Astrocyte (in vitro differentiated cells and primary cell): ENCODE measurements around the gene IRAG1. TPM values are rescaled to one million over a fixed set of nuclear protein-coding genes. Genes with fewer than 3 reads are reported as not detected.

ENCODE experiments used
- DNase-seq: peaks from one replicate; pipeline ENCODE4 v3.0.0-alpha.2; 2010; ENCODE audit warnings: low read depth
- FAIRE-seq: peaks from 2 replicates; lab custom pipeline; 2011; peaks lifted over from hg19 to GRCh38; lab: Jason Lieb, UNC
- H2AFZ ChIP-seq: 2 replicates; pipeline ENCODE4 v1.6.0; 2012; ENCODE audit warnings: low read depth, low read length, inconsistent platforms
- H3K27ac ChIP-seq: 2 replicates; pipeline ENCODE4 v1.5.1; 2011; ENCODE audit warnings: low read depth, low read length, inconsistent platforms
- H3K27me3 ChIP-seq: 2 replicates; pipeline ENCODE4 v1.6.0; 2011; ENCODE audit warnings: low read length, inconsistent platforms; ENCODE audit not compliant: insufficient read depth
- H3K36me3 ChIP-seq: 2 replicates; pipeline ENCODE4 v1.5.1; 2011; ENCODE audit warnings: low read length, inconsistent platforms; ENCODE audit not compliant: insufficient read depth
- H3K4me1 ChIP-seq: 2 replicates; pipeline ENCODE4 v1.5.1; 2011; ENCODE audit warnings: low read length, inconsistent platforms; ENCODE audit not compliant: insufficient read depth
- H3K4me2 ChIP-seq: 2 replicates; pipeline ENCODE4 v1.6.0; 2012; ENCODE audit warnings: low read length, inconsistent platforms
- H3K4me3 ChIP-seq: 2 replicates; pipeline ENCODE4 v1.5.1; 2011; ENCODE audit warnings: low read depth, mild to moderate bottlenecking, low read length, inconsistent platforms; ENCODE audit not compliant: insufficient read depth
- H3K79me2 ChIP-seq: 2 replicates; pipeline ENCODE4 v1.6.0; 2012; ENCODE audit warnings: mild to moderate bottlenecking, low read length, inconsistent platforms; ENCODE audit not compliant: insufficient read depth
- H3K9ac ChIP-seq: 2 replicates; pipeline ENCODE4 v1.6.0; 2012; ENCODE audit warnings: mild to moderate bottlenecking, low read length, inconsistent platforms
- H3K9me3 ChIP-seq: 2 replicates; pipeline ENCODE4 v1.5.1; 2012; ENCODE audit warnings: low read depth, mild to moderate bottlenecking, low read length, inconsistent platforms; ENCODE audit not compliant: insufficient read depth
- H4K20me1 ChIP-seq: 2 replicates; pipeline ENCODE4 v1.6.0; 2012; ENCODE audit warnings: low read length, inconsistent platforms; ENCODE audit not compliant: insufficient read depth
- H3K27ac Mint-ChIP-seq: one replicate; pipeline ENCODE4 v1.8.0; 2021; ENCODE audit warnings: mild to moderate bottlenecking, mixed read lengths; ENCODE audit not compliant: unreplicated experiment
- H3K27me3 Mint-ChIP-seq: one replicate; pipeline ENCODE4 v1.8.0; 2021; ENCODE audit warnings: low read depth, mixed read lengths; ENCODE audit not compliant: unreplicated experiment
- H3K36me3 Mint-ChIP-seq: one replicate; pipeline ENCODE4 v1.8.0; 2021; ENCODE audit warnings: low read depth, mixed read lengths; ENCODE audit not compliant: unreplicated experiment
- H3K4me1 Mint-ChIP-seq: one replicate; pipeline ENCODE4 v1.8.0; 2021; ENCODE audit warnings: low read depth, mixed read lengths; ENCODE audit not compliant: unreplicated experiment
- H3K4me3 Mint-ChIP-seq: one replicate; pipeline ENCODE4 v1.8.0; 2021; ENCODE audit warnings: mild to moderate bottlenecking, moderate library complexity, mixed read lengths; ENCODE audit not compliant: unreplicated experiment
- H3K9me3 Mint-ChIP-seq: one replicate; pipeline ENCODE4 v1.8.0; 2021; ENCODE audit warnings: mild to moderate bottlenecking, mixed read lengths; ENCODE audit not compliant: unreplicated experiment
- EZH2 ChIP-seq: IDR thresholded peaks from 2 replicates; pipeline ENCODE4 v1.6.1; 2012; ENCODE audit warnings: mild to moderate bottlenecking, low read length, inconsistent platforms; ENCODE audit not compliant: insufficient read depth
- total RNA-seq: library from RNA; stranded (reverse); gene quantifications from 2 replicates; pipeline ENCODE4 v1.2.1, GENCODE V29; 2021
- TF ChIP-seq, protein P1 (sequence below): IDR thresholded peaks from 2 replicates; pipeline ENCODE4 v1.5.1; 2011; ENCODE audit warnings: low read depth, mild to moderate bottlenecking, inconsistent platforms, low read length, moderate library complexity; ENCODE audit not compliant: insufficient read depth

Gene IRAG1
- total RNA-seq, 1 donor from 2014 or later = 3.7 TPM

DNA sequence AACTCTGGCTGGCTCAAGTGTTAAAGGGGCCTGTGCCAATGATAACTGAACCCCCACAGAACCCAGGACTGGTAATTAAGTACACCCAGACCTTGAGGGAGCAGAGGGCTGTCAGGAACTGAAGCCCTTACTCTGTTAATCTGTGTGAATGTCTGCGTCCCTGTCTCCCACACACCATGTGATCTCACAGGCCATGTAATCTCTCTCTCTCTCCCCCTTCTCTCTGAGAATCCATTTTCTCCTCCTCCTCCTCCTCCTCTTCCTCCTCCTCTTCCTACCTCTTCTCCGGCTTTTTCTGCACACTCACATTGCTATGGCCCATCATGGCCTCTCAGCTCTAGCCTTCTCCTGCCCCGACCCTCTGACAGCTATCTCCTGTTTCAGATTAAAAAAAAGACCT lies 14.6 kb upstream of the IRAG1 start:
- Histone ChIP-seq H3K27ac (no peak overlapping the region), H3K36me3 (no peaks in the 10 kb centered on the region), H3K4me3 (no peak overlapping the region), H3K4me2 (no peak overlapping the region), H3K27me3 (peaks cover 7% of the 10 kb centered on the region), H3K9ac (no peak overlapping the region), H2AFZ (no peak overlapping the region), H3K9me3 (no peaks in the 10 kb centered on the region), H3K4me1 (no peaks in the 10 kb centered on the region), H3K79me2 (no peaks in the 10 kb centered on the region), H4K20me1 (no peaks in the 10 kb centered on the region)
- Mint-ChIP-seq H3K27me3 (peaks cover 11% of the 10 kb centered on the region), H3K4me1 (no peaks in the 10 kb centered on the region), H3K36me3 (no peaks in the 10 kb centered on the region), H3K4me3 (no peak overlapping the region), H3K9me3 (no peaks in the 10 kb centered on the region), H3K27ac (no peak overlapping the region)
- DNase-seq = no peak
- TF ChIP-seq, protein P1, sequence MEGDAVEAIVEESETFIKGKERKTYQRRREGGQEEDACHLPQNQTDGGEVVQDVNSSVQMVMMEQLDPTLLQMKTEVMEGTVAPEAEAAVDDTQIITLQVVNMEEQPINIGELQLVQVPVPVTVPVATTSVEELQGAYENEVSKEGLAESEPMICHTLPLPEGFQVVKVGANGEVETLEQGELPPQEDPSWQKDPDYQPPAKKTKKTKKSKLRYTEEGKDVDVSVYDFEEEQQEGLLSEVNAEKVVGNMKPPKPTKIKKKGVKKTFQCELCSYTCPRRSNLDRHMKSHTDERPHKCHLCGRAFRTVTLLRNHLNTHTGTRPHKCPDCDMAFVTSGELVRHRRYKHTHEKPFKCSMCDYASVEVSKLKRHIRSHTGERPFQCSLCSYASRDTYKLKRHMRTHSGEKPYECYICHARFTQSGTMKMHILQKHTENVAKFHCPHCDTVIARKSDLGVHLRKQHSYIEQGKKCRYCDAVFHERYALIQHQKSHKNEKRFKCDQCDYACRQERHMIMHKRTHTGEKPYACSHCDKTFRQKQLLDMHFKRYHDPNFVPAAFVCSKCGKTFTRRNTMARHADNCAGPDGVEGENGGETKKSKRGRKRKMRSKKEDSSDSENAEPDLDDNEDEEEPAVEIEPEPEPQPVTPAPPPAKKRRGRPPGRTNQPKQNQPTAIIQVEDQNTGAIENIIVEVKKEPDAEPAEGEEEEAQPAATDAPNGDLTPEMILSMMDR = no peak
- no peak for TF ChIP-seq EZH2
- FAIRE-seq = no peak

DNA sequence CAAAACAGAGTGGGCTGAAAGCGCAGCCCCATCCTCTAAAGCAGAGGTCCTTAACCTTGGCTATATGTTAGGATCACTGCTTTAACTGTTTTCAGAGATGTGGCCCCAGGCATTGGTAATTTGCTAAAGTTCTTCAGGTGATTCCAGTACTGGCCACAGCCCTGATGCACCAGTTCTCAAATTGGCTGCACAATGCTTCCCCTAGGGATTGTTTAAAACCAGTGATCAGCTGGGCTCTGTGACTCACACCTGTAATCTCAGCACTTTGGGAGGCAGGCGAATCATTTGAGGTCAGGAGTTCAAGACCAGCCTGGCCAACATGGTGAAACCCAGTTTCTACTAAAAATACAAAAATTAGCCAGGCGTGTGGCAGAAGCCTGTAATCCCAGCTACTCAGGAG lies 8.4 kb upstream of the IRAG1 start:
- Histone ChIP-seq H3K9ac (no peak overlapping the region), H3K4me3 (no peak overlapping the region), H3K36me3 (no peaks in the 10 kb centered on the region), H3K79me2 (no peaks in the 10 kb centered on the region), H3K9me3 (peaks cover 6% of the 10 kb centered on the region), H3K27me3 (no peaks in the 10 kb centered on the region), H3K27ac (no peak overlapping the region), H4K20me1 (no peaks in the 10 kb centered on the region), H3K4me2 (no peak overlapping the region), H3K4me1 (no peaks in the 10 kb centered on the region), H2AFZ (no peak overlapping the region)
- TF ChIP-seq, protein P1 = no peak
- no peak for TF ChIP-seq EZH2
- Mint-ChIP-seq H3K4me1 (no peaks in the 10 kb centered on the region), H3K36me3 (no peaks in the 10 kb centered on the region), H3K27ac (no peak overlapping the region), H3K27me3 (peaks cover 1% of the 10 kb centered on the region), H3K9me3 (peaks cover 12% of the 10 kb centered on the region), H3K4me3 (no peak overlapping the region)
- no peak for FAIRE-seq
- no peak for DNase-seq

- Histone ChIP-seq H3K4me2 (no peak overlapping the region), H3K4me1 (peaks cover 6% of the 10 kb centered on the region), H3K9ac (no peak overlapping the region), H3K36me3 (no peaks in the 10 kb centered on the region), H3K9me3 (peaks cover 6% of the 10 kb centered on the region), H3K79me2 (no peaks in the 10 kb centered on the region), H3K4me3 (no peak overlapping the region), H3K27me3 (no peaks in the 10 kb centered on the region), H4K20me1 (no peaks in the 10 kb centered on the region), H2AFZ (no peak overlapping the region), H3K27ac (no peak overlapping the region)
- H3K27ac Mint-ChIP-seq = no peak overlapping the region
- H3K4me1 Mint-ChIP-seq = no peaks in the 10 kb centered on the region
- TF ChIP-seq, protein P1 = no peak
- TF ChIP-seq EZH2 = no peak
- H3K27me3 Mint-ChIP-seq = peaks cover 5% of the 10 kb centered on the region
- no peaks in the 10 kb centered on the region for H3K36me3 Mint-ChIP-seq
- FAIRE-seq = no peak
- peaks cover 12% of the 10 kb centered on the region for H3K9me3 Mint-ChIP-seq
- DNase-seq = no peak
- H3K4me3 Mint-ChIP-seq = no peak overlapping the region
These were observed 5.5 kb upstream of the IRAG1 start for GRCh38 chr11:10699072-10699471.
